Measurements from ENCODE around the gene OR6Y1. TPM values are rescaled to one million over a fixed set of nuclear protein-coding genes. Genes with fewer than 3 reads are reported as not detected.

Gene OR6Y1
- total RNA-seq (2021) (not detected in 3 replicates), Bru-seq, nascent RNA (not detected)
- long read RNA-seq, experiment 1: 0 reads
- long read RNA-seq, experiment 2: 0 reads
- long read RNA-seq, experiment 3: 0 reads

GRCh38 chr1:158554352-158554751, at the start of gene OR6Y1:
Gene OR6Y1, minus strand, starts transcription at chr1:158554405. Its CDS starts 6,300 bp downstream, at chr1:158548105.
- no peaks in the 10 kb centered on the region for H3K36me3 Mint-ChIP-seq
- ATAC-seq (no peak), DNase-seq (ENCODE audit: low spot score) (no peak)
- POLR2A ChIA-PET: no interaction called here
- no peak within 1 kb of the TSS for H3K27ac Mint-ChIP-seq
- H3K4me1 Mint-ChIP-seq: no peaks in the 10 kb centered on the region
- H3K4me3 Mint-ChIP-seq: no peak within 1 kb of the TSS
- CTCF ChIA-PET: no interaction called here
- H3K9me3 Mint-ChIP-seq: no peaks in the 10 kb centered on the region
- no peaks in the 10 kb centered on the region for H3K27me3 Mint-ChIP-seq (ENCODE audit: low read depth)
- TF ChIP-seq ATF2 (CRISPR knock-in tag; IDR thresholded peaks at IDR 0.05; ENCODE audit: borderline replicate concordance, low read depth): no peak
- TF ChIP-seq CTCF (IDR thresholded peaks at IDR 0.05): no peak
- TF ChIP-seq GABPB1 (CRISPR knock-in tag; IDR thresholded peaks at IDR 0.05): no peak
- TF ChIP-seq AR (CRISPR knock-in tag; IDR thresholded peaks at IDR 0.05): no peak

GRCh38 chr1:158600735-158601134, 46.5 kb upstream of the OR6Y1 start:
- Mint-ChIP-seq H3K27me3 (ENCODE audit: low read depth) (no peaks in the 10 kb centered on the region), H3K9me3 (peaks cover 20% of the 10 kb centered on the region), H3K4me1 (no peaks in the 10 kb centered on the region), H3K4me3 (no peak overlapping the region), H3K36me3 (peaks cover 11% of the 10 kb centered on the region), H3K27ac (no peak overlapping the region)
- CTCF ChIA-PET: no interaction called here
- no peak for DNase-seq (ENCODE audit: low spot score)
- ATAC-seq: no peak
- POLR2A ChIA-PET: no interaction called here
- TF ChIP-seq ZNF425 (CRISPR knock-in tag; conservative IDR thresholded peaks at IDR 0.05) (no peak), ZNF281 (CRISPR knock-in tag; IDR thresholded peaks at IDR 0.05) (no peak), USF1 (CRISPR knock-in tag; IDR thresholded peaks at IDR 0.05) (no peak), NFATC4 (CRISPR knock-in tag; IDR thresholded peaks at IDR 0.05) (no peak), HMGA2 (CRISPR knock-in tag; IDR thresholded peaks at IDR 0.05) (no peak), ARID4B (CRISPR knock-in tag; IDR thresholded peaks at IDR 0.05; ENCODE audit: borderline replicate concordance) (no peak), SP1 (CRISPR knock-in tag; conservative IDR thresholded peaks at IDR 0.05) (no peak), USF2 (CRISPR knock-in tag; IDR thresholded peaks at IDR 0.05) (no peak), GRHL2 (CRISPR knock-in tag; IDR thresholded peaks at IDR 0.05; ENCODE audit: insufficient replicate concordance, severe bottlenecking) (no peak)
